CD4-positive, alpha-beta T cell treated with Interleukin-4 for 4 hours (primary cell): ENCODE measurements around the gene VGLL4.

Experiments
- DNase-seq: peaks from one replicate; pipeline ENCODE4 v3.0.0-alpha.2; 2020

Gene VGLL4

GRCh38 chr3:11625376-11626083 lies 18.2 kb downstream of the VGLL4 start:
- DNase-seq = no peak

DNA sequence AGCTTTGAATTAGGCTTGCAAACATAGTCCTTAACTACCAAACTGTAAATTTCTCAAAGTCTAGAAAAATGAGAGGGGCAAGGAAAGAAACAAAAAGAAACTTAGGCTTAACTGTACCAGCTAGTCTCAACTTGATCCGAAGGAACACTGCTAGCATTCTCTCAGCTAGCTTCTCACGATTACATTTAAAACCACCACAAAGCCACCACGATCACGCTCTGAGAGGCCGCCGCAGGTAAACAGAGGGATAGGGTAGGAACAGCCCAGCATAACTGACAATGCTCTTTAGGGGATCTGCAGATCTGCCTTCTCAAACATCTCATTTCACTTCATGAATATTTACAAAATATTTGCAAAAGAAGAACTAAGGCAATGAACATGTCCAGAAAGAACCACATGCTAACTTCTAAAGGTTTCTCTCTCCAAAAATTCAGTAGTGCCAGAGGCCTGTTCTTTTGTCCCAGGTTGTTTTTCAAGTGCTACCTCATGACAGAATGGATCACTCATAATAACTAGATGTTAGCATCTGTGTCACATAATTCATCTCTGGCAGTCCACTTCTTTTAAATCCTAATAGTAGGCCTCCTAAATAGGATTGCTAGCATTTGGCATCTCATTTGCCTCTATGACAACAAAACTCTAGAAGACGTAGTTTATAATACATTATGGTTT lies 18.9 kb downstream of the VGLL4 start:
- no peak for DNase-seq

DNA sequence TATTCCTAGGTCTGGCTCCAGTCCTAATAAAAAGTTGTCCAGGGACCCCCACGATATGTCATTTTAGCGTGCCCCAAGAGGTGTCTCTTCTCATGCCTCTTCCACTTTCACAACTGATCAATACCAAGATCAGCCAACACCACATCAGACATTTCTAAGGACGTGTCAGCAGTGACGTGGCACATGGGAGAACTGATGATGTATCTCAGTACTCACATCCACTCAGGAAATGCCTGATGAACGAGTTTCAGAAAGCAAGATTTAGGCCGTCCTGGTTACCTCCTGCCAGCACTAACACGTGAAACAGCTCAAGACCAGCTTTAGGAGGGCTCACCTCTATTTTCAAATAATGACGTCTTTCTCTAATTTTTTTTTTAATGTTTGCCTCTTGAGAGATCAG lies 19.6 kb downstream of the VGLL4 start:
- peak; percentile 47 for DNase-seq

GRCh38 chr3:11622586-11623550 lies 20.8 kb downstream of the VGLL4 start:
- no peak for DNase-seq

DNA sequence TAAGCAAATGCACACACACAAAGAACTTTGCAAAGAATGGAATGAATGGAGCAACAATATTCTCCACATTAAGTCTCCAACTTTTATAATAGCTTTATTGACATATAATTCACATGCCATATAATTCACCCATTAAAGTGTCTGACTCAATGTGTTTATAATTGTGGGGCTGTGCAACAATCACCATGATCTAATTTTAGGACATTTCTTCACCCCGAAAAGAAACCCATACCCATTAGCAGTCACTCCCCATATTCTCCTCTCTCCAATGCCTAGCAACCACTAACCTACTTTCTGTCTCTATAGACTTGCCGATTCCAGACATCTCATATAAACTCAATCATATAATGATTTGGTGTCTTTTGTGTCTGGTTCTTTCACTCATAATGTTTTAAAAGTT lies 22.6 kb downstream of the VGLL4 start:
- DNase-seq = no peak

DNA sequence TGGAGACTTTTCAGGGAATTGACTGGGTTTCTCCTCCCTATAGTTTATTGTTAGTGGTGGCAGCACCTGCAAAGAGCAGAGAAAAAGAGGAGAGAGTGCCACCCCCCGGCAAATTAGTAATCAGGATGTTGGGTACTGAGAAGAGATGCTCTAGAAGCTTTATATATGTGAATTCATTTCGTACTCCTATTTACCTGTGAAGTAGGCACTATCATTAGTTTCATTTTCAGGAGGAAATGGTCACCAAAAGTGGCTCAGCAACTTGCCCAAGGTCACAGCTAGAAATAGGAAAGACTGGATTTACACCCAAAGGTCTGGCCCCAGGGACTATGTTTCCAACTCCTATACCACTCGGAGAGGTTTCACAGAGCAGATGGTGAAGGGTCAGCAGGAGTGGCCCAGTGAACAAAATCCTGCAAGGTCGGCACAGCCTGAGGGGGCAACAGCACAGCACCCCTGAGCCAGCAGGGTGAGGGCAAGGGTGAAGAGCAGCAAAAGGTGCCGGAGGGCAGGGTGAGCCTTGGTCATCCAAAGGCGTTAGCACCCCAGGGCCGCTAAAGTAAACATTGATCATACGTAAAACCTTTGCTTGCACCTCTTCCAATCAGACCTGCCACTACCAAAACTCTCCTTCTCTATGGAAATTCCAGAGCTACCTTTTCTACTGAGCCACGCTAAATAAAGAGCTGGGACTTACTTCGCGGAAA lies 23.6 kb downstream of the VGLL4 start:
- no peak for DNase-seq

DNA sequence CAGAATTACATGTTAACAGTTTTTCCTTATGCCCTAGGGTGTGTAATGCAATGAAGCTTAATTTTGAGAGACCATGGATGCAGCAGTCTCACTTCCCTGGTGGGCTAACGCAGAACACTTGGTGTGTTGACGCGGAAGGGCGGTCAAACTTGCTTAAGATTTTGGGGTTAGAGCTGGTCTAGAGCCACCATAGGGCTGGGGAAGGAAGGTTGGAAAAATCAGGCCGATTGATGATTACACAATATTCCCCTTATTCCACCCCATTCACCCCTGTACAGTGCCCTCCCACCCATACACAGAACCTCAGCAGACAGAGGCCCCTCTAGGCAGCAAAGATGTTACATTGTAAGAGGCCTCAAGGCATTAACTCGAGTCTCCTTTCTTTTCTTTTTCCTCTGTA lies 24.3 kb downstream of the VGLL4 start:
- DNase-seq = no peak

- DNase-seq = no peak
Measured at GRCh38 chr3:11618904-11619303, 24.8 kb downstream of the VGLL4 start.

- no peak for DNase-seq
Measured at GRCh38 chr3:11616551-11616950, 27.2 kb downstream of the VGLL4 start.

DNA sequence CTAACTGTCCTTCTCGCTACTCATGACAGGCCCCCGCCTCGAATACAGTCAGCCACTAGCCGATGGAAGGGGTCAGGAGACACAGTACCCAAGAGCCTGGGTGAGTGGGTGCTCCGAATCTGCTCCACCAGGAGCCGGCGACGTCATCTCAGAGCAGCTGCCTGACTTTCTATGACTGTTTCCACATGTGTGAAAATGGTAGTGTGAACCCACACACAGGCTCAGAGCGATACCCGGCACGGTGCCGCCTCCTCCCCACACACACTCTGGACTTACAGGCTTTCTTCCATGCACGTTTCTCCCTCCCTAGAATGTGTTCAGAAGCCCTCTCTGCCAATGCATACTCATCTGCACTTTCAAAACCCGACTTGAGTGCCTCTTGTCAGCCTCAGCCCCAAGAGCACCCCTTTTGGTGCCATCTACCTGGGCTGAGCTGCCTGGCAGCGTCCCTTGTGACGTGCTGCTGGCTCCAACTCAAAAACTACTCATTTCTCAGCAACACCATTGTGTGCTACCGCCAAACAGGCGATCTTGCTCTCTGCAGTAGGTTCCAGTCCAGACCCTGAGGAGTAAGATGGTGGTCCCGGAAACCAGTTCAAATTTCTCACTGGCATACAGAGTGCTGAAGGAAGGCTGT lies 29.7 kb downstream of the VGLL4 start:
- no peak for DNase-seq

DNA sequence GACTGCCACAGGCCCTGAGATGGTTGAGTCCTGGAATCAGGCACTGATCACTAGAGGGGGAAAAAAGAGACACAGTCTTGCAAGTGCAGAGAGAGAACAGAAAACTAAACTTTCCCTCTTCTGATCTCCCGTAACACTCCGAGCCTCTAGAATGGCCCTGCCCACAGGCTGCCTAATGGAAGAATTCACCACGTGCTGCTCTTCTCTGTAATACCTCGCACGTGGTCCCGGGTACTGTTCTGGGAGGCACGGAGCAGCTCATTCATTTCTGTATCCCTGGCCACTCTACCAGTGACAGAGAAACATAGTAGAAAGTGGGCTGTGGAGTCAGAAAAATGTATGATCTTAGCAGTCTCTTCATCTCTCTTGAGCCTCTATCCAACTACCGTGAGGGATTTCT lies 30.4 kb downstream of the VGLL4 start:
- no peak for DNase-seq

- DNase-seq = no peak
Measured at GRCh38 chr3:11612515-11613188, 31.1 kb downstream of the VGLL4 start.

DNA sequence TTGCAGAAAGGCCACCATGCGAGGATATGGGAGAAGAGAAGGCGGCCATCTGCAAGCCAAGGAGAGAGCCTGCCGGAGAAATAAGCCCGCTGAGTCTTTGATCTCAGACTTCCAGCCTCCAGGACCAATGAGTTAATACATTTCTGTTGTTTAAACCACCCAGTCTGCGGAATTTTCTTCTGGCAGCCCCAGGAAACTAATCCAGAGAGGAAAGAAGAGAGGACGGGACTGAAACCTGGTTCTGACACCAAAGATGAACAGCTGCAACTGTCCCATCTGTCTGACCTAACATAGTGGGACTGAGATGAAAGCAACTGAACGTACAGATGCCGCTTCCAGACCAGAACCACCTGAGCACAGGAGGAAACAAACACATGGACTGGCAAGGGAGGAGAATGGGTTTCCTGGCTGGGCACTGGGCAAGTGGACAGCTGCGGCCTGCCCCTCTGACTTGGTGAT lies 32.3 kb downstream of the VGLL4 start:
- no peak for DNase-seq

- DNase-seq = no peak
Measured at GRCh38 chr3:11610700-11611275, 32.9 kb downstream of the VGLL4 start.

DNA sequence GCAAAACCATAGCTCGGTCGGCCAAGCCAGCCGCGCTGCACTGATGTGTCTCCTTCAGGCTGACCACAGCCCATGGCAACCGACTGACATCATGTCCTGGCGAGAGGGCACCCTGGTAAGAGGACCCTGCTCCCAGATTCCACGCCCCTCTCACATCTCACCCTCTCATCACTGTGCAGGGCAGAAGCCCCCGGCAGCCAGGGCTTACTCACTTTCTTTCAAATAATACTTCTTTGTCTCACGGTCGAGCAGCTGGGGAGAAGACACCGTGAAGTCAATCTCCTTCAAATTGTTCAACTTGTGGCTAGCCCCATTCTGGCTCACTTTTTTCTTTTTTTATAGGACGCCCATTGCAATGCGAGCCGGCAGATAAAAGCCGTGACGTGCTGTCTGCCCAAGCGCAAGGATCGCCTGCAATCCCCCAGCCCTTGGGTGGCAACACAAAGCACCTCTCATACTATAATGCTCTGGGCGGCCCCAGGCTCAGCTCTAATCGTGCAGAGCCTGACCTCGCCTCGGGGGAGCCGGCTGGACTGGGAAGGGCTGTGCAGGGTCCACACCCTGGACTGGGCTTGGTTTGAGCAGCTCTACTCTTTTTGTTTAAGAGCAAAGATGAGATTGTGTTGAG lies 33.6 kb downstream of the VGLL4 start:
- no peak for DNase-seq

- DNase-seq = no peak
Measured at GRCh38 chr3:11609481-11609880, 34.2 kb downstream of the VGLL4 start.

DNA sequence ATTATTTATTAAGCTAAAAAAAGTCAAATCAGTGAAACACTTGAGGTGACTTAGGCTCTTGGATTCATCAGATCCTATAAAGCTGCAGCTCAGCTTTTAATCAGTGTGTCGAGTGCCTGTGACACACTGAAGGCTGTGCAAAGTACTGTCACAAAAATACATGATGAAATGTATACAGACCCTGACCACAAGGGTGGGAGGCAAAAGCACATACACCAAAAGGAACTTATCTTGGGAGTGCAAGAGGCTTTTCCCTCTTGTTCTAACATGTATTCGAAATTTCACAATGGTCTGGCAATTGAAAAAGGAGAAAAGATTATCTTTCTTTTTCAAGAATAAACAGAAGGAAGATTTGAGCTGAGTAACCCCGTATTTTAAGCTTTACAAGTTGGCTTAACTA lies 35.9 kb downstream of the VGLL4 start:
- no peak for DNase-seq

DNA sequence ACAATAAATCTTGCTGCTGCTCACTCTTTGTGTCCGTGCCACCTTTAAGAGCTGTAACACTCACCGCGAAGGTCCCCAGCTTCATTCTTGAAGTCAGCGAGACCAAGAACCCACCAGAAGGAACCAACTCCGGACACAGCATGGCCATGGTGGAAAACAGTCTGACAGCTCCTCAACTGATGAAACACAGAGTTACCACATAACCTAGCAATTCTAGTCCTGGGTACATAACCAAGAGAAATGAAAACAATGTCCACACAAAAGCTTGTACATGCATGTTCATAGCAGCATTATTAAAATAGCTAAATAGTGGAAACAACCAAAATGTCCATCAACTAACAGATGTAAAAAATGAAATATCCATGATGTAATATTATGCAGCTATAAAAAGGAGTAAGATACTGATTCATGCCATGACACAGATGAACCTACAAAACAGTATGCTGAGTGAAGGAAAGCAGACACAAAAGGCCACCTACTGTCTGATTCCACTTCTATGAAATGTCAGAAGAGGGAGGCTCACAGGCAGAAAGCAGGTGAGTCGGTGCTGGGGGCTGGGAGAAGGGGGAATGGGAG lies 36.8 kb downstream of the VGLL4 start:
- no peak for DNase-seq

- no peak for DNase-seq
Measured at GRCh38 chr3:11606090-11606784, 37.5 kb downstream of the VGLL4 start.

GRCh38 chr3:11605398-11605797 lies 38.3 kb downstream of the VGLL4 start:
- no peak for DNase-seq
